Thymus (tissue), 11 donors: ENCODE results near the gene FOXN1. TPM values are rescaled to one million over a fixed set of nuclear protein-coding genes. Genes with fewer than 3 reads are reported as not detected.

ENCODE experiments used
- DNase-seq, 9 donors: peaks; one replicate each; pipeline ENCODE4 v3.0.0-alpha.2; 2013; ENCODE audit warnings: low spot score in 9 of 9, low read depth in 6 of 9, missing footprints in 1 of 9
- H3K27ac ChIP-seq, 2 donors: one replicate each; pipeline ENCODE4 v1.5.1; 2013; ENCODE audit warnings: control low read depth in 1 of 2, low read depth in 1 of 2, low read length in 1 of 2, mild to moderate bottlenecking in 1 of 2, moderate library complexity in 1 of 2
- H3K27me3 ChIP-seq, 2 donors: one replicate each; pipeline ENCODE4 v1.5.1; 2013; ENCODE audit warnings: low read length in 1 of 2; ENCODE audit not compliant: control insufficient read depth in 2 of 2, insufficient read depth in 1 of 2
- H3K36me3 ChIP-seq, 2 donors: one replicate each; pipeline ENCODE4 v1.5.1; 2013; ENCODE audit warnings: low read length in 1 of 2, mild to moderate bottlenecking in 1 of 2, moderate library complexity in 1 of 2; ENCODE audit not compliant: control insufficient read depth in 2 of 2, insufficient read depth in 2 of 2
- H3K4me1 ChIP-seq, 2 donors: one replicate each; pipeline ENCODE4 v1.5.1; 2013; ENCODE audit warnings: low read length in 2 of 2; ENCODE audit not compliant: control insufficient read depth in 2 of 2, insufficient read depth in 2 of 2
- H3K4me3 ChIP-seq, 2 donors: one replicate each; pipeline ENCODE4 v1.5.1; 2013; ENCODE audit warnings: low read length in 2 of 2, control low read depth in 1 of 2, mild to moderate bottlenecking in 1 of 2
- H3K9me3 ChIP-seq, 2 donors: one replicate each; pipeline ENCODE4 v1.5.1; 2013; ENCODE audit warnings: low read length in 1 of 2, mild to moderate bottlenecking in 1 of 2; ENCODE audit not compliant: control insufficient read depth in 2 of 2, insufficient read depth in 1 of 2
- WGBS: extraction: QIAGEN DNeasy Blood & Tissue Kit; methylation state at CpG from one replicate; pipeline ENCODE4 v1.1.7; 2013; 5-methylcytosine and 5-hydroxymethylcytosine counted together
- polyA plus RNA-seq: library from polyadenylated mRNA; stranded (reverse); fragments of 200-250 nt; gene quantifications from one replicate; pipeline ENCODE4 v1.2.3, GENCODE V29; 2013
- total RNA-seq: library from RNA; stranded (reverse); fragments of 120-200 nt; gene quantifications from one replicate; pipeline ENCODE4 v1.2.4, GENCODE V29; 2013
- donor health status: healthy.

Gene FOXN1
- total and polyA plus RNA-seq, 2 donors: 5.4 to 6.5 TPM

DNA sequence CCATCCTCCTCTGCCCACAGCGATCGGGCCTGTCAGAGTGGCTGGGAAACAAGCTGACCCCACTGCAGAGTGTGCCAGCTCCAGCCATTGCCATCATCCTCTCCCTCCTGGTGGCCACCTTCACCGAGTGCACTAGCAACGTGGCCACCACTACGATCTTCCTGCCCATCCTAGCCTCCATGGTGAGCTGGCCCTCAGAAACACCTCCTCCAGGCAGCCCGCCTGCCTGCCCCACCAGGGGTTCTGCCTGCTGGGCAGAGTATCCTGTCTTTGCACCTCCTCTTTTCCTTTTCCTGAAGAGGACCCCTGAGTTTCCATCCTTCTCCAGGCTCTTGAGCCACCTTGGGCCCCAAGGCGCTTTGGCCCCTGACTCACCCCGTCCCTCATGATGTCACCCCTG lies 10.5 kb upstream of the FOXN1 start:
- DNase-seq: no peak
- Histone ChIP-seq H3K9me3 (no peaks in the 10 kb centered on the region), H3K27ac (no peak overlapping the region), H3K36me3 (no peaks in the 10 kb centered on the region), H3K4me3 (no peak overlapping the region), H3K4me1 (peaks cover 0 to 6% of the 10 kb centered on the region in 2 donors), H3K27me3 (peaks cover 0 to 2% of the 10 kb centered on the region in 2 donors)
- 97% methylated on average over 8 of the region's 8 CpGs for WGBS

DNA sequence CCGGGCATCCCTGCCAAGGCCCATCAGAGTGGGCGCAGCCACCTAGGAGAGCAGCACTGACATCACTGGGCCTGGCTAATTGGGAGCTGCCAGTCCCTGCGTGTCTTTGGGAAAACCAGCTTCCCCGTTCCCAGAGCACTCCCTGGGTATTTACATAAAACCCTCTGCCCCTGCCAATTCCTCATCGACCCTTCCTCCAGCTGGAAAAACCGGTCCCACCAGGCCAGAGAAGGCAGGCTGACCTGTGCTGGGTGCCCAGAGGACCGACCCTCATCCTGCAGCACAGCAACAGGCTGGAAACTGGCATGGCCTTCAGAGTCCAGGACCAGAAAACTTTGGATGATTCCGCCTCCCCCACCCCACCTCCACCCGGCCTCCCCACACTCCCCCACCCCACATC lies 8.2 kb upstream of the FOXN1 start:
- H3K9me3 ChIP-seq: no peaks in the 10 kb centered on the region
- WGBS: 84% methylated on average over 9 of the region's 9 CpGs
- H3K36me3 ChIP-seq: no peaks in the 10 kb centered on the region
- no peak for DNase-seq
- H3K4me1 ChIP-seq: peaks cover 0 to 13% of the 10 kb centered on the region in 2 donors
- H3K4me3 ChIP-seq: no peak overlapping the region
- H3K27me3 ChIP-seq: peaks cover 0 to 2% of the 10 kb centered on the region in 2 donors
- H3K27ac ChIP-seq: no peak overlapping the region

DNA sequence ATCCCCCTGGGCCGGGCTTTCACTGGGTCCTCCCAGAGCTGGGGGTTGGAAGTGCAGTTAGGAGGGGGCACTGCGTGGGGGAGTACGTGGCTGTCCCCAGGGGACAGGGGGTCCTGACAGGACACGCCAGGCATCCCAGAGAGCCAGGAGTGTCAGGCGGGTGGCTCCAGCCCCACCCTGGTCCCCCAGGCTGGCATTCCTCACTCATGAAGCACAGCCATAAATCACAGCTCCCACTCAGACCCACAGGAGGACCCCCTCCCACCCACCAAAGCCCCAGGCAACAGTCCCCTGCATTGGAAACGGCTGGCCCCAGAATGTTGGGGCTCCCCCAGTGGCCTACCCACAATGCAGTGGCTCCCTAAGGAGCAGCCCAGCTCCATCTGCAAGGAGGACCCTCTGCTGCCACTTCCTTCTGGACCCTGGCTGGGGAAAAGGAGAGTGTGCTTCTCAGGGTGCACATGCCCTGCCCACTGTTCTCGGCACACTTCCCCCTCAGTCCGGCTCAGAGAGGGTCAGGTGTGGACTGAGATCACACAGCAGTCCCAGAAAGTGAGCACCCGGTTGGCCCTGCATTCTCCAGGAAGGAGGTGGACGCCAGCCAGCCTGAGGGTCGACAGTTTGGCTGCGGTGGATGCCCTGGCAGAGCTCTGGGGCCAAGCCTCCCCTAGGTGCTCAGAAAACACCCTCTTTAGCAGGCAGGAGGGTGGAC lies 7.3 kb upstream of the FOXN1 start:
- H3K27me3 ChIP-seq: peaks cover 0 to 2% of the 10 kb centered on the region in 2 donors
- no peaks in the 10 kb centered on the region for H3K36me3 ChIP-seq
- WGBS: 91% methylated on average over 12 of the region's 12 CpGs
- no peak overlapping the region for H3K27ac ChIP-seq
- no peak for DNase-seq
- no peaks in the 10 kb centered on the region for H3K9me3 ChIP-seq
- no peak overlapping the region for H3K4me3 ChIP-seq
- peaks cover 0 to 13% of the 10 kb centered on the region in 2 donors for H3K4me1 ChIP-seq

DNA sequence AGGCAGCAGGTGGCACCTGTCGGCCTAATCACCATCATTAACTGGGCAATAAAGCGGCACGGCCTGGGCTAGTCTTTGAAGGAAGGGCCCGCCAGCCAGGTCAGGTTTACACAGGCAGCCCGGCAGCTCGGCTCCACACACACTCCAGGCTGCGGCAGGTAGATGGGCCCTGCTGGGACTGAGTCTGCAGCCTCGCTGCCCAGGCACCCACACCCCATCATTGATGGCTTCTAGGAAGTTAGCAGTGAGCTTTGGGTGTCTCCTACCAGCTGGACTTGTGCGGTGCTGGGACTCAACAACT lies 6.8 kb upstream of the FOXN1 start:
- no peaks in the 10 kb centered on the region for H3K9me3 ChIP-seq
- H3K27ac ChIP-seq: no peak overlapping the region
- no peak for DNase-seq
- WGBS: 94% methylated on average over 9 of the region's 9 CpGs
- H3K4me3 ChIP-seq: no peak overlapping the region
- H3K36me3 ChIP-seq: no peaks in the 10 kb centered on the region
- H3K27me3 ChIP-seq: peaks cover 0 to 2% of the 10 kb centered on the region in 2 donors
- H3K4me1 ChIP-seq: peaks cover 0 to 13% of the 10 kb centered on the region in 2 donors

DNA sequence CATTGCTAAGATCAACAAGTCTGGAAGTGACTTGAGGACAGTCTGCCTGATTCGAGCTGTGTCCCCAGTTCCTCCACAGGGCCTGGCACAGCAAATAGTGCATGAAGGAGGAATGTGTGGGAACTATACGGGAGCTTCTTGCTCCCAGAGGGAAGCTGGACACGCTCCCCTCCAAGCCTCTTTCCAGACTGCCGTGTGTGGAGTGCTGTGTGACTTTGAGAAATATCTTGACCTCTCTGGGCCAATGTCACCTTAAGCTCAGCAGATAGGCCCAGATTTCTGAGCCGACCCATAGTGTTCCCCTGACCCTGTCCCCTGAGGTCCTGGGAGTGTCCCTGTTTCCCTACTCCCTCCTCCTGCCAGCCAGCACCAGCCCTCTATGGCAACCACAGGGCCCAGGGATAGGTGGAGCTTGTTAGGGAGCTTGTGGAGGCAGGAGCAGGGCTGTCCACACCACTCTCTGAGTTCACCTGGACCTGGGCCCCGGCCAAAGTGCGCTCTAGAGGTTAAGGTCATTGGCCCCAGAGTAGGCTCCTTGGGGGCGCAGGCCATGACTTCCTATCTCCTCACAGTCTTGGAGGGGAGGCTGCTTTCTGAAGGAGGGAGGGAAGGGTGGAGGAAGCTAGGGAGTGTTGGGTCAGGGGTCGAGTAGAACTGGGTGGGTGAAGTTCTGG lies 6.3 kb upstream of the FOXN1 start:
- Histone ChIP-seq H3K27me3 (peaks cover 0 to 2% of the 10 kb centered on the region in 2 donors), H3K36me3 (no peaks in the 10 kb centered on the region), H3K4me1 (peaks cover 0 to 13% of the 10 kb centered on the region in 2 donors), H3K4me3 (no peak overlapping the region), H3K27ac (no peak overlapping the region), H3K9me3 (no peaks in the 10 kb centered on the region)
- WGBS: 94% methylated on average over 9 of the region's 9 CpGs
- no peak for DNase-seq

DNA sequence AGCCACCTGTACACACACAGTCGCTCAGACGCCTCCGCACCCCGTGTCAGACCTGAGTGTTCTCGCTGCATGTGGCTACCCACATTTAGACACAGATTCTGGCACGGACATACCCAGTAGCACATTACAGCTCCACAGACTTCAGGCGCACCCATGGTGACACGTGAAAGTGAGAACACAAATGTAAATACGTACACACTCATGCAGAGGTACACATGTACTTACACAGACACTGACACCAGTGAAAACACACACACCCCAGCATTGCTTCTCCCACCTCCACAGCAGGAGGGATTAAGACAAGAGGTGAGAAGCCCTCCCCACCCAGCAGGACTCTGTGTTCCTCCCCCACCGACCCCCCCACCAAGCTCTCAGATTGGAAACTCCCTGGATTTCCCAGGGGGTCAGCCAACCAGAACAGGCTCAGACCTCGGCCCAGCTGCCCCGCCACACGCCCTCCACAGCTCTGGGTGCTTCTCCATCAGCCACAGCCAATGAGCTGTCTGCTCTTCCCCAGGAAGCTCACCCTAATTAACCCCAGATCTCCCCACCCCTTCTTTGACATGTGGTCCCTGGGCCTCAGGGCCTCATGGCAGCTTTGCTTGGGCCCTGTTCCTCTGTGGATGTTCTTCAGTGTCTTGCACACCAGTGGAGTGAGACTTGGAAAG lies 5.3 kb upstream of the FOXN1 start:
- peak overlapping the region in 1 of 2 donors; percentile 5 for H3K4me3 ChIP-seq
- no peaks in the 10 kb centered on the region for H3K36me3 ChIP-seq
- no peak for DNase-seq
- H3K27ac ChIP-seq: peak overlapping the region in 1 of 2 donors; percentile 31
- H3K4me1 ChIP-seq: peaks cover 0 to 13% of the 10 kb centered on the region in 2 donors
- 79% methylated on average over 13 of the region's 13 CpGs for WGBS
- no peaks in the 10 kb centered on the region for H3K9me3 ChIP-seq
- H3K27me3 ChIP-seq: peaks cover 0 to 4% of the 10 kb centered on the region in 2 donors

DNA sequence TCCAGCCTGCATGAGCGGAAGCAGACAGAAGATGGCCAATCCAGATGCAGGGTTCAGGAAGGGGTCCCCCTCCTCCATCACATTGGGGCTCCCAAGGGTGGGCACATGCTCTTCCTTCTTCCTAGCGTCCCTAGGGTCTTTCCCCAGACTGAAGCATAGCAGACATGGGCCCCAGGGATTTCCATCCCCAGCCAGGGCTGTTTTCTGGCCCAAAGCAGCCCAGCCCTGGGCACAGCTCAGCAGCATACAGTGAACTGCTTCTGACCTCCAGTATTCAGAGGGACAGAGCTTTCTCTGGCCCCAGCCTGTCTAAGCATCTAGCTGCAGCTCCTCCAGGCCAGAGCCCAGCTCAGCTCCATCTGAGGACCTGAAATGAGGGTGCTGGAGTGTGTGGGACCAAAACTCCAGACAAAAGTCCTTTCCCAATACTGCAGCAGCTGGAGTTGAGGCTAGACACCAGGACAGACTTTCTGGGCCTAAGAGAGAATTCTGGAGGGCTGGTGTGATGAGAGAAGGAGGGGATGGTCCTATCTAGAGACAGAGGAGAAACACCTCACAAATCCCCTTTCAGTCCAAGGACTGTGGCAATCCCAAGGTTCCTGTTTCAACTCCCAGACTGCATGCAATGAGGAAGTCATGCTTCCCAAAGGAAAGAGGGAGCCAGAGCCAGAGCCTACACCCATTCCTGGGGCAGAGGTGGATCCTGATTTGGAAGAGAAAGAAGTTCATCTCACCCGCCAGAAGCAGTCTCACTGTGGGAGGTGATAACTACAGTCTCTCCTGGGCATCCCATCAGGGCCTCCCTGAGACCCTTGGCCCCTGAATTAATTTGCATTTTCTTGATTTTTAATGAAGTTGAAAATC lies 4.5 kb upstream of the FOXN1 start:
- WGBS: 86% methylated on average over 3 of the region's 3 CpGs
- no peak for DNase-seq
- peaks cover 0 to 7% of the 10 kb centered on the region in 2 donors for H3K27me3 ChIP-seq
- no peaks in the 10 kb centered on the region for H3K36me3 ChIP-seq
- peak overlapping the region; percentile 31 to 47 for H3K27ac ChIP-seq
- H3K9me3 ChIP-seq: no peaks in the 10 kb centered on the region
- peaks cover 0 to 13% of the 10 kb centered on the region in 2 donors for H3K4me1 ChIP-seq
- no peak overlapping the region for H3K4me3 ChIP-seq

DNA sequence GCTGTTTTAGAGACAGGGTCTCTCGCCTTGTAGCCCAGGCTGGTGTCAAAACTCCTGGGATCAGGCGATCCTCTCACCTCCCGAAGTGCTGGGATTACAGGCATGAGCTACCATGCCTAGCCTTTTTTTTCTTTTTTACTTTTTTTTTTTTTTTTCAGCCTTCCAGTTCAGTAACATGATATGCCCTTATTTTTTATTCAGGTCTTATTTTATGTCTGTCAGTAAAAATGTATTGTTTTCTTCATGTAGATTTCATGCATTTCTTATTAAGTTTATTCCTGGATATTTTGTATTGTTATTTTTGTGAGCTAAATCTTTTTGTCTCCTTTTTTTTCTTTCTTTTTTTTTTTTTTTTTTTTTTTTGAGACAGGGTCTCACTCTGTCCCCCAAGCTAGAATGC lies 2.7 kb upstream of the FOXN1 start:
- no peak for DNase-seq
- no peak overlapping the region for H3K27ac ChIP-seq
- H3K4me3 ChIP-seq: no peak overlapping the region
- peaks cover 0 to 7% of the 10 kb centered on the region in 2 donors for H3K4me1 ChIP-seq
- H3K27me3 ChIP-seq: peaks cover 0 to 23% of the 10 kb centered on the region in 2 donors
- no peaks in the 10 kb centered on the region for H3K36me3 ChIP-seq
- 90% methylated on average over 3 of the region's 3 CpGs for WGBS
- no peaks in the 10 kb centered on the region for H3K9me3 ChIP-seq
